HG03575 (cell line): ENCODE results near the gene ZNF618.
"Not testable (repeated sequence)": the region's sequence is repeated elsewhere in the genome, so short reads cannot be mapped to it uniquely, and the experiment has no call there.

Experiments
- ATAC-seq: cut with Tn5 transposase; IDR thresholded peaks from one replicate; pipeline ENCODE4 v1.9.1; 2021; ENCODE audit not compliant: unreplicated experiment, insufficient number of reproducible peaks, low FRiP score; ENCODE audit errors: extremely low read depth

Gene ZNF618

GRCh38 chr9:113992276-113992951 is 116.3 kb downstream of the ZNF618 start:
- ATAC-seq, result no peak

- ATAC-seq, result no peak
These were observed 116.9 kb downstream of the ZNF618 start for GRCh38 chr9:113992994-113993393.

GRCh38 chr9:113993838-113994540 is 117.9 kb downstream of the ZNF618 start:
- ATAC-seq, result no peak

- ATAC-seq, result no peak
These were observed 119.3 kb downstream of the ZNF618 start for GRCh38 chr9:113995401-113995800.

- no peak for ATAC-seq
These were observed 119.9 kb downstream of the ZNF618 start for GRCh38 chr9:113995963-113996362.

GRCh38 chr9:113996531-113997001 is 120.5 kb downstream of the ZNF618 start:
- ATAC-seq, result no peak

GRCh38 chr9:113997064-113997463 is 121.0 kb downstream of the ZNF618 start:
- ATAC-seq, result not testable (repeated sequence)

GRCh38 chr9:113997610-113998009 is 121.5 kb downstream of the ZNF618 start:
- ATAC-seq, result no peak

GRCh38 chr9:113998114-113998513 is 122.0 kb downstream of the ZNF618 start:
- no peak for ATAC-seq

GRCh38 chr9:113998525-113999255 is 122.6 kb downstream of the ZNF618 start:
- no peak for ATAC-seq

GRCh38 chr9:113999256-114000062 is 123.3 kb downstream of the ZNF618 start:
- ATAC-seq, result no peak

GRCh38 chr9:114000063-114000454 is 124.0 kb downstream of the ZNF618 start:
- no peak for ATAC-seq

GRCh38 chr9:114000671-114001409 is 124.7 kb downstream of the ZNF618 start:
- no peak for ATAC-seq

GRCh38 chr9:114001410-114001685 is 125.2 kb downstream of the ZNF618 start:
- no peak for ATAC-seq

- no peak for ATAC-seq
These were observed 125.7 kb downstream of the ZNF618 start for GRCh38 chr9:114001794-114002261.

- ATAC-seq, result no peak
These were observed 126.3 kb downstream of the ZNF618 start for GRCh38 chr9:114002271-114002985.

GRCh38 chr9:114002986-114003350 is 126.9 kb downstream of the ZNF618 start:
- no peak for ATAC-seq

GRCh38 chr9:114003351-114003750 is 127.2 kb downstream of the ZNF618 start:
- no peak for ATAC-seq
